ENCODE results near the gene USP25. TPM values are rescaled to one million over a fixed set of nuclear protein-coding genes. Genes with fewer than 3 reads are reported as not detected.
A peak's percentile ranks its signal among the peaks of the same experiment; 100 is the strongest.

Gene USP25, protein sequence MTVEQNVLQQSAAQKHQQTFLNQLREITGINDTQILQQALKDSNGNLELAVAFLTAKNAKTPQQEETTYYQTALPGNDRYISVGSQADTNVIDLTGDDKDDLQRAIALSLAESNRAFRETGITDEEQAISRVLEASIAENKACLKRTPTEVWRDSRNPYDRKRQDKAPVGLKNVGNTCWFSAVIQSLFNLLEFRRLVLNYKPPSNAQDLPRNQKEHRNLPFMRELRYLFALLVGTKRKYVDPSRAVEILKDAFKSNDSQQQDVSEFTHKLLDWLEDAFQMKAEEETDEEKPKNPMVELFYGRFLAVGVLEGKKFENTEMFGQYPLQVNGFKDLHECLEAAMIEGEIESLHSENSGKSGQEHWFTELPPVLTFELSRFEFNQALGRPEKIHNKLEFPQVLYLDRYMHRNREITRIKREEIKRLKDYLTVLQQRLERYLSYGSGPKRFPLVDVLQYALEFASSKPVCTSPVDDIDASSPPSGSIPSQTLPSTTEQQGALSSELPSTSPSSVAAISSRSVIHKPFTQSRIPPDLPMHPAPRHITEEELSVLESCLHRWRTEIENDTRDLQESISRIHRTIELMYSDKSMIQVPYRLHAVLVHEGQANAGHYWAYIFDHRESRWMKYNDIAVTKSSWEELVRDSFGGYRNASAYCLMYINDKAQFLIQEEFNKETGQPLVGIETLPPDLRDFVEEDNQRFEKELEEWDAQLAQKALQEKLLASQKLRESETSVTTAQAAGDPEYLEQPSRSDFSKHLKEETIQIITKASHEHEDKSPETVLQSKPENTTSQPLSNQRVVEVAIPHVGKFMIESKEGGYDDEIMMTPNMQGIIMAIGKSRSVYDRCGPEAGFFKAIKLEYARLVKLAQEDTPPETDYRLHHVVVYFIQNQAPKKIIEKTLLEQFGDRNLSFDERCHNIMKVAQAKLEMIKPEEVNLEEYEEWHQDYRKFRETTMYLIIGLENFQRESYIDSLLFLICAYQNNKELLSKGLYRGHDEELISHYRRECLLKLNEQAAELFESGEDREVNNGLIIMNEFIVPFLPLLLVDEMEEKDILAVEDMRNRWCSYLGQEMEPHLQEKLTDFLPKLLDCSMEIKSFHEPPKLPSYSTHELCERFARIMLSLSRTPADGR
- total RNA-seq = 48.4 TPM
- long read RNA-seq, full-length matches to known transcripts = 11 of 19 reads
- long read RNA-seq, partial matches to known transcripts = 0 of 19 reads
- long read RNA-seq, other reads (novel, unspliced or antisense) = 8 of 19 reads

DNA sequence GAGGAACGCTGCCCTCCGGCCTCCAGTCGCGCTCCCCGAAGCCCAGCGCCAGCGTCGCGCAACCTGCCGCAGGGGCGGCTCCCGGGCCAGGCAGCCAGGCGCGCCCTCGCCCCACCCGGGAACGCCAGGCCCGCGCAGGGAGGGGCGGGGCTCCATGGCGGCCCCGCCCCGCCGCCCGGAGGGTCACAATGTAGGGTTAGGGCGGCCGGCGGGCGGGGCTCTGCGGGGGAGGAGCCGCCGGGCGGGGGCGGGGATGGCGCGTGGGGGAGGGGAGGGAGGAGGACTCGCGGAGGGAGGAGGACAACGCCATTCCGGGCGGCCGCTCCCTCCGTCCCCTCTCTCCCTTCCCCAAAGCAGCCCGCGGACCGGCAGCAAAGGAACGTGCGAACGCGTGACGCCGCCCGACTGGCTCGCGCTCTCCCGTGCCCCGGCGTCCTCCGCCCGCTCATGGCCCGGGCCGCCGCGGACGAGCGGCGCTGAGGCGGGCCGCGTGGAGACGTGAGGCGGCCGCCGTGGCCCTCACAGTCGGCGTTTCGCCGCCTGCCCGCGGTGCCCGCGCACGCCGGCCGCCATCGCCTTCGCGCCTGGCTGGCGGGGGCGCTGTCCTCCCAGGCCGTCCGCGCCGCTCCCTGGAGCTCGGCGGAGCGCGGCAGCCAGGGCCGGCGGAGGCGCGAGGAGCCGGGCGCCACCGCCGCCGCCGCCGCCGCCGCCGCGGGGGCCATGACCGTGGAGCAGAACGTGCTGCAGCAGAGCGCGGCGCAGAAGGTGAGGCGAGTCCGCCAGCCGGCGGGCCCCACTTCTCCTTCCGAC is at the start of gene USP25:
USP25 (plus strand) TSS at position 309 of the 810 bp plus-strand sequence; CDS start at position 721, 412 bp downstream.
- ATAC-seq = peak; percentile 99
- intact Hi-C loops (cut with DNase I) = loop anchor here (1.0 to 10.0 kb wide), 3 partner anchors 57 to 665 kb away; partner anchors contain the start of gene NRIP1
- peak; percentile 98 for DNase-seq (ENCODE audit: missing footprints)

GRCh38 chr21:15682186-15682895 is 47.4 kb upstream of the USP25 start:
- ATAC-seq (peak; percentile 37), DNase-seq (ENCODE audit: missing footprints) (no peak)
- intact Hi-C loops (cut with DNase I) = no loop called here

- DNase-seq (ENCODE audit: missing footprints) (no peak), ATAC-seq (no peak)
- intact Hi-C loops (cut with DNase I) = no loop called here
Measured at GRCh38 chr21:15682977-15683376, 46.8 kb upstream of the USP25 start.

DNA sequence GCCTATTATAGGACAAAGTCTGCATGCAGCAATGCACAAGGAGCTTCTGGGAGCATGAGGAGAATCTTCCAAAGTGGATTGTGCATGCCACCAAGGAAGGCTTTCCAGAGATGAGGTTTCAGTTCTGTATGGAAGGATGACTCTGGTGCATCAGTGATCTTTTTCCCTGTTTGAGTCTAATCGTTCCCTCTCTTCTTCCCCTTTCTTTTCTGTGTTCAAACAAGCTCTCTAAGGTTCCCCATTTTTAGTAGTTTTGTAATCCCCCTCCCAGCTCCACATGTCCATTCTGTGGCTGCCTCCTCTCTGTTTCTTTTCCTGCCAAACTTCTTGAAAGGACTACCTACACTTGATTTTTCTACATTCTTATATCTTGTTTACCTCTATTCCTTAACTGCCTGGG is 43.3 kb upstream of the USP25 start:
- ATAC-seq (peak; percentile 34), DNase-seq (ENCODE audit: missing footprints) (no peak)
- intact Hi-C loops (cut with DNase I) = no loop called here

- DNase-seq (ENCODE audit: missing footprints) (no peak), ATAC-seq (no peak)
- intact Hi-C loops (cut with DNase I) = no loop called here
Measured at GRCh38 chr21:15687208-15687607, 42.6 kb upstream of the USP25 start.

- DNase-seq (ENCODE audit: missing footprints) (no peak), ATAC-seq (no peak)
- intact Hi-C loops (cut with DNase I) = no loop called here
Measured at GRCh38 chr21:15688016-15688415, 41.8 kb upstream of the USP25 start.

DNA sequence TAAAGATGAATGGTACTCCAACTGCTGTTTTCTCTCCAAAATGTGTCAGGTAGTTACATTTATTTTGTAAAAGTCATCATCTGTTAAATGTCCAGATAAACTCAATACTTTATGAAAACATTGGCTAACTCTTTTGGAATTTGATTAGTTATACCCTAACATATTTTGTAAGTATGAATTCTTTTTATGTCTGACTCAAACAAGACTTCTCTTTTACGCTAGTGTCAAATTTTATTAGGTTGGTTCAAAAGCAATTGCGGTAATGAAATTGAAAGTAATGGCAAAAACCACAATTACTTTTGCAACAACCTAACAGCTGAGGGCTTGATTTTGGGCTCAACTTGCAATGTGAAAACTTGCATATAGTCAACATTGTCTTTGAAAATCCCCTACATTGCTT is 41.0 kb upstream of the USP25 start:
- DNase-seq (ENCODE audit: missing footprints) = no peak
- intact Hi-C loops (cut with DNase I) = no loop called here
- ATAC-seq = no peak

- intact Hi-C loops (cut with DNase I) = no loop called here
- ATAC-seq = no peak
- DNase-seq (ENCODE audit: missing footprints) = no peak
Measured at GRCh38 chr21:15692711-15693110, 37.1 kb upstream of the USP25 start.

DNA sequence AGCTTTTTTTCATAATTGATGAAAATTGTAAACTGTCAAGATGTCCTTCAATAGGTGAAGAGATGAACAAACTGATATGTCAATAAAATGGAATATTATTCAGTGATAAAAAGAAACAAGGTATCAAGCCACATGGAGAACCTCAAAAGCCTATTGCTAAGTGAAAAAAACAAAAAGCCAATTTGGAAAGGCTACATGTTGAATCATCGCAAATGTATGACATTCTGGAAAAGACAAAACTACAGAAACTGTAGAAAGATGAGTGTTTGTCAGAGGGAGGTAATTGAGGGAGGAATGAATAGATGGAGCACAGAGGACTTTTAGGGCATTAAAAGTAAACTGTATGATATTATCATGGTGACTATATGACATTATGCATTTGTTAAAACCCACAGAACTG is 34.5 kb upstream of the USP25 start:
- intact Hi-C loops (cut with DNase I) = no loop called here
- ATAC-seq = no peak
- DNase-seq (ENCODE audit: missing footprints) = no peak

GRCh38 chr21:15701830-15702229 is 28.0 kb upstream of the USP25 start:
- DNase-seq (ENCODE audit: missing footprints) (no peak), ATAC-seq (no peak)
- intact Hi-C loops (cut with DNase I) = no loop called here

- intact Hi-C loops (cut with DNase I) = no loop called here
- no peak for ATAC-seq
- no peak for DNase-seq (ENCODE audit: missing footprints)
Measured at GRCh38 chr21:15703932-15704331, 25.9 kb upstream of the USP25 start.

DNA sequence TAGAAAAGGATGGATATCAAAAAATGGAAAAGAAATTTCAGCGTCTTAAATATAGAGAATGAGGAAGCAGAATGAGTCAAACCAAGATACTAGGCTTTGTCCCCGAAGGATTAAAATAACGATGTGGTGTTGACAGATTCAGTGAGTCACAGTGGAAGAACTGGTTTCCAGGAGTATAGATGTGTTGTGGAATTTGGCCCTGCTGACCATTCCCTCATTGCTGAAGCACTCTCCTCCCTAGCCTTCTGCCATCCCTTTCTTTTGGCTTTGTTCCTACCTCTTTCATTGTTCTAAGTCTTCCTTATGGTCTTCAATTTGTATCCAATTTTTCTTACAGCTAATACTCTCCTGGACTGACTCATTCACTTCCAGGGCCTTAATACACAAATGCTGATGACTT is 23.1 kb upstream of the USP25 start:
- peak; percentile 62 for ATAC-seq
- DNase-seq (ENCODE audit: missing footprints) = no peak
- intact Hi-C loops (cut with DNase I) = no loop called here

- ATAC-seq = no peak
- intact Hi-C loops (cut with DNase I) = no loop called here
- no peak for DNase-seq (ENCODE audit: missing footprints)
Measured at GRCh38 chr21:15713412-15713811, 16.4 kb upstream of the USP25 start.

- intact Hi-C loops (cut with DNase I) = no loop called here
- no peak for ATAC-seq
- no peak for DNase-seq (ENCODE audit: missing footprints)
Measured at GRCh38 chr21:15718711-15719110, 11.1 kb upstream of the USP25 start.

DNA sequence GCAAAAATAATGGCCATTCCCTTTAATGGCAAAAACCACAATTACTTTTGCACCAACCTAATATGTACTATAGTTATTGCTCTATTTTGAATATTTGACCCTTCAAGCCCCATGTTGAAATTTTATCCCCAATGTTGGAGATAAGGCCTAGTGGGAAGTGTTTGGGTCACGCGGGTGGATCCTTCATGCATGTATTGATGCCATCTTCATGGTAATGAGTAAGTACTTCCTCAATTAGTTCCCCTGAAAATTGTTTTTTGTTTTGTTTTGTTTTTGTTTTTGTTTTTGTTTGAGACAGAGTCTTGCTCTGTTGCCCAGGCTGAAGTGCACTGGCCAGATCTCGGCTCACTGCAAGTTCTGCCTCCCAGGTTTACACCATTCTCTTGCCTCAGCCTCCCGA is 9.8 kb upstream of the USP25 start:
- intact Hi-C loops (cut with DNase I) = no loop called here
- ATAC-seq = no peak
- DNase-seq (ENCODE audit: missing footprints) = no peak

- intact Hi-C loops (cut with DNase I) = no loop called here
- DNase-seq (ENCODE audit: missing footprints) (no peak), ATAC-seq (no peak)
Measured at GRCh38 chr21:15722591-15723324, 7.0 kb upstream of the USP25 start.

GRCh38 chr21:15725949-15726348 is 3.8 kb upstream of the USP25 start:
- DNase-seq (ENCODE audit: missing footprints) = no peak
- ATAC-seq = no peak
- intact Hi-C loops (cut with DNase I) = no loop called here
